Naive thymus-derived CD8-positive, alpha-beta T cell (primary cell): ENCODE data around the gene TSNAXIP1. TPM values are rescaled to one million over a fixed set of nuclear protein-coding genes. Genes with fewer than 3 reads are reported as not detected.

Experiments
- ATAC-seq, 2 donors: fragments of 150-1000 bp; cut with Tn5 transposase in 1 of 2; sonication (Bioruptor Pico), chemical (Tn5 transposase) in 1 of 2; 1 replicate in 1 of 2; 2 replicates in 1 of 2; pipeline ENCODE4 v1.10.0; 2021; ENCODE audit warnings: mild to moderate bottlenecking in 2 of 2, moderate library complexity in 2 of 2
- POLR2A ChIA-PET: fragments of 350-600 bp; sonication (Branson Sonifier 250); formaldehyde crosslinking; loops from one replicate; lab custom pipeline; 2021; ENCODE audit warnings: antibody characterized with exemption; lab: Charles Lee
- DNase-seq, 10 donors: peaks; one replicate each; pipeline versions ENCODE4 v3.0.0 to v3.0.0-alpha.2; 2020 to 2022
- H3K27ac Mint-ChIP-seq, 10 donors: one replicate each; pipeline ENCODE4 v1.8.0; 2020 to 2022; ENCODE audit warnings: mild to moderate bottlenecking in 10 of 10, mixed read lengths in 10 of 10, moderate library complexity in 4 of 10, inconsistent platforms in 1 of 10
- H3K27me3 Mint-ChIP-seq, 5 donors: one replicate each; pipeline ENCODE4 v1.8.0; 2021 to 2022; ENCODE audit warnings: mixed read lengths in 5 of 5
- H3K36me3 Mint-ChIP-seq, 3 donors: one replicate each; pipeline ENCODE4 v1.8.0; 2020 to 2022; ENCODE audit warnings: mixed read lengths in 3 of 3, mild to moderate bottlenecking in 2 of 3, inconsistent platforms in 1 of 3
- H3K4me1 Mint-ChIP-seq, 4 donors: one replicate each; pipeline ENCODE4 v1.8.0; 2021 to 2022; ENCODE audit warnings: mixed read lengths in 4 of 4
- H3K4me3 Mint-ChIP-seq, 10 donors: one replicate each; pipeline ENCODE4 v1.8.0; 2020 to 2022; ENCODE audit warnings: mild to moderate bottlenecking in 10 of 10, mixed read lengths in 10 of 10, moderate library complexity in 6 of 10, inconsistent platforms in 1 of 10
- H3K9me3 Mint-ChIP-seq, 9 donors: one replicate each; pipeline ENCODE4 v1.8.0; 2020 to 2022; ENCODE audit warnings: mixed read lengths in 9 of 9, mild to moderate bottlenecking in 3 of 9, inconsistent platforms in 1 of 9, moderate library complexity in 1 of 9
- polyA plus RNA-seq, 3 donors: library from polyadenylated mRNA; unstranded; fragments of 300-500 nt; fragmentation: Illumina TruSeq; gene quantifications; one replicate each; pipeline ENCODE4 v1.2.3, GENCODE V29; 2021
- total RNA-seq, 8 experiments: library from RNA in 2 of 8; stranded (reverse) in 2 of 8; gene quantifications; one replicate each; pipeline ENCODE4 v1.2.3 and lab custom pipeline; 2021 to 2026

The TSNAXIP1 gene
- total and polyA plus RNA-seq, 5 experiments from 2014 or later = 0.14 to 1.2 (median 1.0) TPM; not detected in 2

DNA sequence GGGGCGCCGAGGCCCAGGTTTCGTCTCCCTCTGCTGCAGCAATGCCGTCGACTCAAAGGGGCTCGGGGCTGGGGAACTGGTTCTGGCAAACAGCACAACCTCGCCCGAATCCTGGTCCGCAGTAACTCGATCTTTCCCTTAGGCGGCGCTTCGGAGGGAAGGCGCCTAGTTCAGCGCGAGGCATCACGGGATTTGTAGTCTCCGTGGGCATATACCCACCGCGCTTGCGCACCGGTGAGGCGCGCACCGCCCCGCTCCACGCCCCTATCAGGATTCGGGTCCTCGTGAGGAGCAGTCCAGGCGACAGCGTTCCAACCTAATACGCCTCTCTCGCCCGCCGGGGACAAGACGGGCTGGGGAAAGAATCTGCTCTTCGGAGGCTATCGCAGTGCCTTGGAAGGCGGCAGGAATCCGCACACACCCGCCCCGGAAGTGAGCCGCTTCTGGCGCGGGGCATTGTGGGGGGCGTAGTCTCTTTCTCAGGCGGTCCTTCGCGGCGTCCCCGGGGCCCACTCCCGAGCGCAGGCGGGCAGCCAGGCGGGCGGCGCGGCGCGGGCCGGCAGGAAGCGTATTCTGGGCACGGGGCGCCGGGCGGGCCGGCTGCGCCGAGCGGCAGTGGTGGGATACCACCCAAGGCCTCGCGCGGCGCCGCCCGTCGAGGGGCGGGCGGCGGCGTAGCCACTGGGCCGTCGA is 35.3 kb downstream of the TSNAXIP1 start, which contains the start of gene THAP11:
Gene THAP11, plus strand, starts transcription at position 505 of the 693 bp plus-strand sequence. CDS start 235 bp downstream, outside the sequence.
- peaks cover 14 to 41% (median 35%) of the 10 kb centered on the region in 4 donors for H3K4me1 Mint-ChIP-seq
- POLR2A ChIA-PET = interaction anchor here (0.5 to 3.1 kb wide), 9 partner anchors 8 to 534 kb away, joined by 3 to 16 read pairs (median 4); partner anchors contain the start of genes EDC4, RANBP10 and TSNAXIP1

GRCh38 chr16:67842509-67843342 is 36.0 kb downstream of the TSNAXIP1 start:
- ATAC-seq (peak; percentile 35 to 43), DNase-seq (peak; percentile 47 to 83 (median 73))
- Mint-ChIP-seq H3K36me3 (no peaks in the 10 kb centered on the region), H3K9me3 (no peaks in the 10 kb centered on the region), H3K4me1 (peaks cover 15 to 44% (median 39%) of the 10 kb centered on the region in 4 donors), H3K4me3 (peak overlapping the region; percentile 93 to 96 (median 96)), H3K27me3 (no peaks in the 10 kb centered on the region), H3K27ac (peak overlapping the region; percentile 83 to 97 (median 96))
- POLR2A ChIA-PET = interaction anchor here (0.6 to 3.1 kb wide), 17 partner anchors 9 to 443 kb away, joined by 3 to 15 read pairs (median 4); partner anchors contain the start of genes EDC4, NFATC3, PSMB10 and RANBP10

More for the DNA sequence above, 35.3 kb downstream of the TSNAXIP1 start, which contains the start of gene THAP11:
- Mint-ChIP-seq H3K9me3 (no peaks in the 10 kb centered on the region), H3K27me3 (no peaks in the 10 kb centered on the region), H3K27ac (peak within 1 kb of the TSS; percentile 83 to 99 (median 98)), H3K36me3 (no peaks in the 10 kb centered on the region), H3K4me3 (peak within 1 kb of the TSS; percentile 93 to 97 (median 96))
- ATAC-seq (peak; percentile 52 to 59), DNase-seq (peak; percentile 86 to 99 (median 94))

GRCh38 chr16:67843343-67843765 is 36.7 kb downstream of the TSNAXIP1 start:
- H3K9me3 Mint-ChIP-seq = no peaks in the 10 kb centered on the region
- peaks cover 15 to 51% (median 45%) of the 10 kb centered on the region in 4 donors for H3K4me1 Mint-ChIP-seq
- peak overlapping the region; percentile 93 to 96 (median 96) for H3K4me3 Mint-ChIP-seq
- peak in 2 of 10 donors; percentile 37 to 81 for DNase-seq
- H3K36me3 Mint-ChIP-seq = no peaks in the 10 kb centered on the region
- H3K27ac Mint-ChIP-seq = peak overlapping the region; percentile 83 to 97 (median 96)
- POLR2A ChIA-PET = interaction anchor here (0.6 to 3.1 kb wide), 18 partner anchors 10 to 442 kb away, joined by 3 to 15 read pairs (median 4); partner anchors contain the start of genes EDC4, NFATC3, PSMB10 and RANBP10
- H3K27me3 Mint-ChIP-seq = no peaks in the 10 kb centered on the region
- ATAC-seq = no peak

- POLR2A ChIA-PET = interaction anchor here (0.6 to 3.1 kb wide), 10 partner anchors 9 to 226 kb away, joined by 3 to 15 read pairs (median 8); partner anchors contain the start of genes EDC4, PSMB10, RANBP10 and TSNAXIP1
- Mint-ChIP-seq H3K36me3 (no peaks in the 10 kb centered on the region), H3K9me3 (no peaks in the 10 kb centered on the region), H3K4me1 (peaks cover 18 to 59% (median 49%) of the 10 kb centered on the region in 4 donors), H3K27me3 (no peaks in the 10 kb centered on the region), H3K27ac (peak overlapping the region in 9 of 10 donors; percentile 57 to 97 (median 90)), H3K4me3 (peak overlapping the region; percentile 66 to 96 (median 94))
- ATAC-seq (no peak), DNase-seq (no peak)
Measured at GRCh38 chr16:67844497-67844896, 37.8 kb downstream of the TSNAXIP1 start.

- POLR2A ChIA-PET = interaction anchor here (0.6 to 3.1 kb wide), 7 partner anchors 10 to 52 kb away, joined by 3 to 14 read pairs (median 5); partner anchors contain the start of genes EDC4, RANBP10 and TSNAXIP1
- Mint-ChIP-seq H3K27me3 (no peaks in the 10 kb centered on the region), H3K4me1 (peaks cover 18 to 63% (median 52%) of the 10 kb centered on the region in 4 donors), H3K27ac (peak overlapping the region; percentile 85 to 96 (median 94)), H3K9me3 (no peaks in the 10 kb centered on the region), H3K4me3 (peak overlapping the region; percentile 80 to 96 (median 88)), H3K36me3 (peaks cover 0 to 3% (median 0%) of the 10 kb centered on the region in 3 donors)
- no peak for DNase-seq
- no peak for ATAC-seq
Measured at GRCh38 chr16:67845291-67846062, 38.8 kb downstream of the TSNAXIP1 start.

GRCh38 chr16:67846063-67846319 is 39.3 kb downstream of the TSNAXIP1 start:
- H3K9me3 Mint-ChIP-seq = no peaks in the 10 kb centered on the region
- no peak for DNase-seq
- peak overlapping the region; percentile 80 to 96 (median 88) for H3K4me3 Mint-ChIP-seq
- ATAC-seq = no peak
- H3K27ac Mint-ChIP-seq = peak overlapping the region; percentile 85 to 96 (median 94)
- H3K4me1 Mint-ChIP-seq = peaks cover 18 to 67% (median 52%) of the 10 kb centered on the region in 4 donors
- H3K27me3 Mint-ChIP-seq = no peaks in the 10 kb centered on the region
- POLR2A ChIA-PET = interaction anchor here (0.9 to 1.3 kb wide), 7 partner anchors 12 to 290 kb away, joined by 3 to 9 read pairs (median 5); partner anchors contain the start of genes EDC4, RANBP10 and TSNAXIP1
- peaks cover 0 to 3% (median 0%) of the 10 kb centered on the region in 3 donors for H3K36me3 Mint-ChIP-seq

DNA sequence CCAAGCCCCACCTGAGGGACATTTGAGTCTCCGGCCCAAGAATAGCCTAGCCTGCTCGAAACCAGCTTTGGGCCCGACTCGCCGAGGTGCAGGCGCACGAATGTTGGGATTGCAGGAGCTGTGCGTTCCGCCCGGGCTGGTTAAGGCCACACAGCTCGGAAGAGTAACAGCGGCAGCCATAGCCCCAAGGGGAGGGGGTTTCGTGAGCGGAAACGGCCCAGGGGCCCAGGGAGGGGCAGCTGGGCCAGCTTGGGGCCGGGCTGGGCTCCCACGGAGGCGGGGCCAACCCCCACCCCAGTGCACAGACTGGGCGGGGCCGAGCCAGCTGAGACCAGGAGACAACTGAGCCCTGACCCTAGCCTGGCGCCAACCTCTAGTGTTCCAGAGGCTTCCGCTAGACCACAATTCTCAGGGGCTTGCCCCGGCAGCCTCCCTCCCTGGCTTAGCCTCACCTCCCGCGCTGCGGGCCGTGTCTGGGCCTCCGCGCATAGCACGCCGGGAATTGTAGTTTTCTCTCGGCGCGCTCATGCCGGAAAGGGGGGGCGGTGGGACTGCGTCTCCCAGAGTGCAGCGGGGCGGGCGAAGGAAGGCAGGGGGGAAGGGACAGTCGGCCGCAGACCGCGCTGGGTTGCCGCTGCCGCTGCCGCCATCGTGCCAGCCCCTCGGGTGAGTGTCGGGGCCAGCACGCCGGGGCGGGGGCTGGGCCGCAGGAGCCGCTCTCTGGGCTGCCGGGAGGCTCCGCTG is 39.8 kb downstream of the TSNAXIP1 start, which contains the start of gene NUTF2:
Gene NUTF2, plus strand, starts transcription at position 614 of the 744 bp plus-strand sequence. CDS start 18,198 bp downstream, outside the sequence.
- POLR2A ChIA-PET = interaction anchor here (0.9 to 1.3 kb wide), 8 partner anchors 13 to 365 kb away, joined by 3 to 9 read pairs (median 5); partner anchors contain the start of genes ATP6V0D1, EDC4, RANBP10 and TSNAXIP1

DNA sequence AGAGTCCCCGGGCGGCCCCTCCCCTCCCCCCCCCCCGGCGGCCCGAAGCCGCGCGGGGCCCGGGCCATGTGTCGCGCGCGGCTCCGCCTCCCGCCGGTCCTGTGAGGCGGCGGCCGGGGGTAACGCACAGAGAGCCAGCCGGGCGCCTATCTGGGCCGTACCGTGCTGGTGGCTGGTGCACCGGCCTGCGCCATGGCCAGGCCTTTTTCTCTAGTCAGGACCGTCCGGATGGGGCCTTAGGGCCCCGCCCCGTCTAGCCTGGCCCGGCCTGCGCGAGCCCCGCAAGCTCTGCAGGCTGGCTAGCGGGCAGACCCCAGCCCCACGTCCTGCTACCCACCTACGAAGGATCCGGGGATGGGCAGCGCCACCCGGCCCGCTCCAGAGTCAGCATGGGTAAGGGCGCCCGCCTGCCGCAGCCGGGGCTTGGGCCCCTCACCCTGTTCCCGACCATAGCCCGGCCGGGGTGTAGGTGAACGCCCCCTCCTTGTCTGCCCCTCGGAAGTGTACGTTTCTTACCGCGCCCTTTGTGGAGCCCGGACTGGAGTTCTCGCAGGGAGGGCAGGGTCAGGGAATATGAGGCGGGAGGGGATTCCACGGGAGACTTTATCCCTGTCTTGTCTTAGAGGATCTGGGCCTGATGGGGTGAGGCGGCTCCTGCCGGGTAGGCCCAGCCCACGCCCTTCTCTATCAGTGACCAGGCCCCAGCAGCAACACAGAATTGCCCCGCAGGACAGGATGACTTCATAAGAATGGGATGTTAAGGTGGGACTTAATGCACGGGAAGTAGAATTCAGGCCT is 40.6 kb downstream of the TSNAXIP1 start, which contains the start of gene CENPT:
Gene CENPT, minus strand, starts transcription at position 630 of the 798 bp plus-strand sequence. CDS start 13,834 bp downstream, outside the sequence.
- H3K9me3 Mint-ChIP-seq = no peaks in the 10 kb centered on the region
- no peaks in the 10 kb centered on the region for H3K27me3 Mint-ChIP-seq
- peaks cover 16 to 68% (median 46%) of the 10 kb centered on the region in 4 donors for H3K4me1 Mint-ChIP-seq
- POLR2A ChIA-PET = interaction anchor here (1.2 to 1.3 kb wide), 3 partner anchors 15 to 366 kb away, joined by 3 to 6 read pairs (median 5); partner anchors contain the start of gene ATP6V0D1
- peak; percentile 49 to 52 for ATAC-seq
- peak within 1 kb of the TSS; percentile 80 to 96 (median 89) for H3K4me3 Mint-ChIP-seq
- peak within 1 kb of the TSS; percentile 53 to 96 (median 90) for H3K27ac Mint-ChIP-seq
- peaks cover 0 to 3% (median 0%) of the 10 kb centered on the region in 3 donors for H3K36me3 Mint-ChIP-seq
- DNase-seq = peak in 1 of 10 donors; percentile 55

More for the DNA sequence above, 39.8 kb downstream of the TSNAXIP1 start, which contains the start of gene NUTF2:
- peak; percentile 89 to 99 (median 96) for DNase-seq
- H3K9me3 Mint-ChIP-seq = no peaks in the 10 kb centered on the region
- peak; percentile 61 to 65 for ATAC-seq
- peaks cover 0 to 3% (median 0%) of the 10 kb centered on the region in 3 donors for H3K36me3 Mint-ChIP-seq
- peak within 1 kb of the TSS; percentile 88 to 96 (median 94) for H3K27ac Mint-ChIP-seq
- no peaks in the 10 kb centered on the region for H3K27me3 Mint-ChIP-seq
- H3K4me1 Mint-ChIP-seq = peaks cover 17 to 70% (median 49%) of the 10 kb centered on the region in 4 donors
- peak within 1 kb of the TSS; percentile 80 to 96 (median 89) for H3K4me3 Mint-ChIP-seq

- Mint-ChIP-seq H3K36me3 (peaks cover 0 to 3% (median 0%) of the 10 kb centered on the region in 3 donors), H3K4me1 (peaks cover 16 to 66% (median 42%) of the 10 kb centered on the region in 4 donors), H3K27ac (peak overlapping the region in 6 of 10 donors; percentile 25 to 89 (median 66)), H3K4me3 (peak overlapping the region; percentile 77 to 96 (median 88)), H3K9me3 (no peaks in the 10 kb centered on the region), H3K27me3 (no peaks in the 10 kb centered on the region)
- ATAC-seq = no peak
- DNase-seq = no peak
- POLR2A ChIA-PET = interaction anchor here (1.3 kb wide), 1 partner anchor 25 kb away, joined by 3 read pairs; the partner anchor contains the start of gene EDC4
Measured at GRCh38 chr16:67848118-67848517, 41.4 kb downstream of the TSNAXIP1 start.
